NCI-H1048 (cell line): ENCODE measurements around the gene THRSP.

Source experiments
- DNase-seq: peaks from one replicate; lab custom pipeline; 2025; lab: John Stamatoyannopoulos, UW

The THRSP gene

GRCh38 chr11:78097666-78098385, 34.2 kb downstream of the THRSP start:
- DNase-seq, result no peak

GRCh38 chr11:78099666-78100065, 36.0 kb downstream of the THRSP start:
- DNase-seq, result no peak

GRCh38 chr11:78100261-78100660, 36.6 kb downstream of the THRSP start:
- no peak for DNase-seq

- no peak for DNase-seq
Measured at GRCh38 chr11:78100676-78101472, 37.2 kb downstream of the THRSP start.

GRCh38 chr11:78109081-78110015, 45.7 kb downstream of the THRSP start:
- DNase-seq, result no peak

GRCh38 chr11:78110351-78110750, 46.7 kb downstream of the THRSP start:
- no peak for DNase-seq

GRCh38 chr11:78110830-78111229, 47.2 kb downstream of the THRSP start:
- no peak for DNase-seq

GRCh38 chr11:78111298-78111697, 47.6 kb downstream of the THRSP start:
- DNase-seq, result no peak

GRCh38 chr11:78112582-78113275, 49.1 kb downstream of the THRSP start:
- no peak for DNase-seq
